HepG2 (cell line): ENCODE data around the gene GJA5. TPM values are rescaled to one million over a fixed set of nuclear protein-coding genes. Genes with fewer than 3 reads are reported as not detected.

Source experiments
- ASH2L ChIP-seq: fragments of 300-600, 200-600 bp; sonication (generic); IDR thresholded peaks from 2 replicates; pipeline ENCODE4 v1.7.0; 2017; ENCODE audit warnings: low read depth, mild to moderate bottlenecking, moderate library complexity, mixed read lengths, low read length; ENCODE audit not compliant: insufficient read length
- ATAD3A ChIP-seq: sonication (generic); formaldehyde crosslinking; IDR thresholded peaks from 2 replicates; pipeline ENCODE4 v1.4.0; 2020; ENCODE audit warnings: missing genetic modification reagents
- CCDC6 ChIP-seq: sonication (generic); formaldehyde crosslinking; IDR thresholded peaks from 2 replicates; pipeline ENCODE4 v1.8.1; 2022; ENCODE audit warnings: mild to moderate bottlenecking, missing genetic modification reagents, moderate library complexity
- CSRNP2 ChIP-seq: sonication (generic); formaldehyde crosslinking; conservative IDR thresholded peaks from 2 replicates; pipeline ENCODE4 v1.8.0; 2022; ENCODE audit warnings: low read depth, missing genetic modification reagents
- E2F5 ChIP-seq: sonication (generic); formaldehyde crosslinking; conservative IDR thresholded peaks from 2 replicates; pipeline ENCODE4 v1.4.0; 2020; ENCODE audit warnings: missing genetic modification reagents
- FOSL2 ChIP-seq: sonication (generic); formaldehyde crosslinking; IDR thresholded peaks from 2 replicates; pipeline ENCODE4 v1.4.0; 2020; ENCODE audit warnings: missing genetic modification reagents
- FOXO1 ChIP-seq: sonication (generic); formaldehyde crosslinking; IDR thresholded peaks from 2 replicates; pipeline ENCODE4 v1.4.0; 2020; ENCODE audit warnings: missing genetic modification reagents
- HIVEP1 ChIP-seq: sonication (generic); formaldehyde crosslinking; IDR thresholded peaks from 2 replicates; pipeline ENCODE4 v1.4.0; 2020; ENCODE audit warnings: mild to moderate bottlenecking, missing genetic modification reagents
- LRRFIP1 ChIP-seq: sonication (generic); formaldehyde crosslinking; conservative IDR thresholded peaks from 2 replicates; pipeline ENCODE4 v1.4.0; 2020; ENCODE audit warnings: missing genetic modification reagents
- MEIS1 ChIP-seq: sonication (generic); formaldehyde crosslinking; IDR thresholded peaks from 2 replicates; pipeline ENCODE4 v1.9.0; 2021; ENCODE audit warnings: mild to moderate bottlenecking, missing genetic modification reagents, moderate library complexity, borderline replicate concordance
- NCOA5 ChIP-seq: sonication (generic); formaldehyde crosslinking; IDR thresholded peaks from 2 replicates; pipeline ENCODE4 v1.4.0; 2020; ENCODE audit warnings: missing genetic modification reagents
- NPAS2 ChIP-seq: sonication (generic); formaldehyde crosslinking; IDR thresholded peaks from 2 replicates; pipeline ENCODE4 v1.8.0; 2022; ENCODE audit warnings: mild to moderate bottlenecking, missing genetic modification reagents, borderline replicate concordance
- PTBP1 ChIP-seq: fragments of 200-400 bp; formaldehyde crosslinking; IDR thresholded peaks from 2 replicates; pipeline ENCODE4 v1.6.1; 2018; ENCODE audit warnings: low read length, low read depth; ENCODE audit not compliant: poor library complexity, severe bottlenecking
- RFXANK ChIP-seq: IDR thresholded peaks from 2 replicates; pipeline ENCODE4 v1.6.1; 2016
- SMC3 ChIP-seq: IDR thresholded peaks from 2 replicates; pipeline ENCODE4 v1.6.1; 2011; ENCODE audit warnings: low read length, improper control_type of control experiment
- SP2 ChIP-seq: sonication (generic); formaldehyde crosslinking; IDR thresholded peaks from 2 replicates; pipeline ENCODE4 v1.5.1; 2020; ENCODE audit warnings: mild to moderate bottlenecking, missing genetic modification reagents
- ZNF451 ChIP-seq: sonication (generic); formaldehyde crosslinking; IDR thresholded peaks from 2 replicates; pipeline ENCODE4 v1.5.0; 2020; ENCODE audit warnings: mild to moderate bottlenecking, missing genetic modification reagents
- ZNF713 ChIP-seq: sonication (generic); formaldehyde crosslinking; IDR thresholded peaks from 2 replicates; pipeline ENCODE4 v1.4.0; 2020; ENCODE audit warnings: mild to moderate bottlenecking, missing genetic modification reagents
- ZNF761 ChIP-seq: sonication (generic); formaldehyde crosslinking; conservative IDR thresholded peaks from 2 replicates; pipeline ENCODE4 v1.4.0; 2020; ENCODE audit warnings: mild to moderate bottlenecking, missing genetic modification reagents
- ZNF790 ChIP-seq: sonication (generic); formaldehyde crosslinking; IDR thresholded peaks from 2 replicates; pipeline ENCODE4 v1.8.0; 2022; ENCODE audit warnings: missing genetic modification reagents, mild to moderate bottlenecking, borderline replicate concordance
- polyA plus RNA-seq, 8 experiments: library from polyadenylated mRNA; depleted of rRNA in 3 of 8; stranded (reverse) in 7 of 8; unstranded in 1 of 8; fragments of >200 nt; fragmentation: Illumina TruSeq in 4 of 8; extraction: Trizol in 4 of 8; gene quantifications; 2 replicates each; pipeline versions ENCODE4 v1.2.1 to v1.2.3, GENCODE V29; 2011 to 2016; ENCODE audit warnings: low read depth in 4 of 8, missing spikeins in 1 of 8, mixed read lengths in 1 of 8; ENCODE audit not compliant: insufficient read depth in 1 of 8
- total RNA-seq, 5 experiments: library from RNA; depleted of rRNA; stranded (reverse); fragments of >200 nt; fragmentation: Illumina TruSeq; extraction: Trizol; gene quantifications; 2 replicates each; pipeline ENCODE4 v1.2.3, GENCODE V29; 2016; ENCODE audit warnings: low read depth in 1 of 5
- TF ChIP-seq, protein P1 (sequence below): IDR thresholded peaks from 2 replicates; pipeline ENCODE4 v1.6.1; 2016; ENCODE audit warnings: mild to moderate bottlenecking

GJA5 gene
- total and polyA plus RNA-seq, 2 of the 13 experiments (the other 11 are each of a cell fraction or from before 2014, with no cell fraction given): not detected

GRCh38 chr1:147808025-147808424 is 47.6 kb upstream of the GJA5 start (continued):
- TF ChIP-seq NCOA5 (no peak), RFXANK (CRISPR knock-in tag) (no peak), SMC3 (peak; percentile 43; the same call in 1 of the 2 replicates), E2F5 (CRISPR knock-in tag) (no peak), NPAS2 (CRISPR knock-in tag) (no peak), PTBP1 (no peak), LRRFIP1 (CRISPR knock-in tag) (no peak), ZNF451 (CRISPR knock-in tag) (no peak), FOXO1 (CRISPR knock-in tag) (peak; percentile 79), MEIS1 (CRISPR knock-in tag) (peak; percentile 80; the same call in 1 of the 2 replicates), CSRNP2 (CRISPR knock-in tag) (no peak), FOSL2 (CRISPR knock-in tag) (peak; percentile 85), HIVEP1 (CRISPR knock-in tag) (no peak), ZNF761 (CRISPR knock-in tag) (no peak), SP2 (no peak), ZNF790 (CRISPR knock-in tag) (no peak), CCDC6 (CRISPR knock-in tag) (no peak), ZNF713 (no peak), ATAD3A (CRISPR knock-in tag) (no peak), ASH2L (peak; percentile 35)
- TF ChIP-seq, protein P1, sequence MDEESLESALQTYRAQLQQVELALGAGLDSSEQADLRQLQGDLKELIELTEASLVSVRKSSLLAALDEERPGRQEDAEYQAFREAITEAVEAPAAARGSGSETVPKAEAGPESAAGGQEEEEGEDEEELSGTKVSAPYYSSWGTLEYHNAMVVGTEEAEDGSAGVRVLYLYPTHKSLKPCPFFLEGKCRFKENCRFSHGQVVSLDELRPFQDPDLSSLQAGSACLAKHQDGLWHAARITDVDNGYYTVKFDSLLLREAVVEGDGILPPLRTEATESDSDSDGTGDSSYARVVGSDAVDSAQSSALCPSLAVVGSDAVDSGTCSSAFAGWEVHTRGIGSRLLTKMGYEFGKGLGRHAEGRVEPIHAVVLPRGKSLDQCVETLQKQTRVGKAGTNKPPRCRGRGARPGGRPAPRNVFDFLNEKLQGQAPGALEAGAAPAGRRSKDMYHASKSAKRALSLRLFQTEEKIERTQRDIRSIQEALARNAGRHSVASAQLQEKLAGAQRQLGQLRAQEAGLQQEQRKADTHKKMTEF: peak; percentile 58; the same call in 1 of the 2 replicates
